Thyroid gland (tissue), 4 donors: ENCODE results near the gene AHI1.

Source experiments
- POLR2A ChIP-seq, 2 donors: fragments of 450-650 bp; IDR thresholded peaks; one replicate each; pipeline ENCODE4 v1.6.1; 2017; ENCODE audit warnings: antibody characterized with exemption in 2 of 2, mild to moderate bottlenecking in 2 of 2, moderate library complexity in 1 of 2
- TF ChIP-seq, protein P1 (sequence below), 6 experiments: fragments of 200-600 bp in 3 of 6; fragments of 450-650 bp in 3 of 6; sonication (generic) in 3 of 6; IDR thresholded peaks; one replicate each; pipeline ENCODE4 v1.5.1; 2016 to 2019; ENCODE audit warnings: antibody characterized with exemption in 6 of 6, mild to moderate bottlenecking in 2 of 6, inconsistent platforms in 1 of 6, moderate library complexity in 1 of 6

DNA sequence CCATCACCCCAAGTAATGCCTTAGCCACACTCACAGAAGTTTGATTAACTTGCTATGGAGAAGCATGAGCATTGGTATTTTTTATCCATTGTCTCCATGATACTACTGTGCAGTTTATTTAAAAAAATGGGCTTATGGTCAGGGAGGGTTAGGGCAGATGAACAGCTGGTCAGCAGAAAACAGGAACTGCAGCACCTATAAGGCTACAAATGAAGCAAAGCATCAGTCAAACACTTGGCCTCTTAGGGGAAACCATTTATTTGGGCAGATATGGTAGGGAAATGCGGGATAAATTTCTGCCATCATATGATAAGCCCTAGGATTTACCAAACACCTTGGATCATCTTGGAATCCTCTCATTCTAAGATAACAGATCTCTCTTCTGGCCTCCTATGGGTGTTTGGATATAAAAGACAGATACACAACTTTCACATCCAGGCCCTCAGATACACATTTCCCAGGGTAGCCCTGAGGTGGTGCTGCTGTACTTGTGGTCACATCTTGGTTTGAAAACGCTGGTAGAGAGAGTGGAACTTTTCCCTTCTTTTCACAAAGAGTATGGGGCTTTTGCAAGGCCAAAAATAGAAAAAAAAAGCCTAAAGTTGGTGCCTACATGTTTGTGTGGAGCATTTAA is 42.8 kb upstream of the AHI1 start:
- TF ChIP-seq, protein P1, sequence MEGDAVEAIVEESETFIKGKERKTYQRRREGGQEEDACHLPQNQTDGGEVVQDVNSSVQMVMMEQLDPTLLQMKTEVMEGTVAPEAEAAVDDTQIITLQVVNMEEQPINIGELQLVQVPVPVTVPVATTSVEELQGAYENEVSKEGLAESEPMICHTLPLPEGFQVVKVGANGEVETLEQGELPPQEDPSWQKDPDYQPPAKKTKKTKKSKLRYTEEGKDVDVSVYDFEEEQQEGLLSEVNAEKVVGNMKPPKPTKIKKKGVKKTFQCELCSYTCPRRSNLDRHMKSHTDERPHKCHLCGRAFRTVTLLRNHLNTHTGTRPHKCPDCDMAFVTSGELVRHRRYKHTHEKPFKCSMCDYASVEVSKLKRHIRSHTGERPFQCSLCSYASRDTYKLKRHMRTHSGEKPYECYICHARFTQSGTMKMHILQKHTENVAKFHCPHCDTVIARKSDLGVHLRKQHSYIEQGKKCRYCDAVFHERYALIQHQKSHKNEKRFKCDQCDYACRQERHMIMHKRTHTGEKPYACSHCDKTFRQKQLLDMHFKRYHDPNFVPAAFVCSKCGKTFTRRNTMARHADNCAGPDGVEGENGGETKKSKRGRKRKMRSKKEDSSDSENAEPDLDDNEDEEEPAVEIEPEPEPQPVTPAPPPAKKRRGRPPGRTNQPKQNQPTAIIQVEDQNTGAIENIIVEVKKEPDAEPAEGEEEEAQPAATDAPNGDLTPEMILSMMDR (IDR thresholded peaks at IDR 0.05): no peak
- TF ChIP-seq POLR2A (IDR thresholded peaks at IDR 0.05): no peak
